ENCODE measurements around the gene ITPKC. TPM values are rescaled to one million over a fixed set of nuclear protein-coding genes. Genes with fewer than 3 reads are reported as not detected.
A peak's percentile ranks its signal among the peaks of the same experiment; 100 is the strongest.

ITPKC gene
- total and polyA plus RNA-seq, 2 of the 13 experiments (the other 11 are each of a cell fraction or from before 2014, with no cell fraction given): 6.9 to 11.2 TPM

DNA sequence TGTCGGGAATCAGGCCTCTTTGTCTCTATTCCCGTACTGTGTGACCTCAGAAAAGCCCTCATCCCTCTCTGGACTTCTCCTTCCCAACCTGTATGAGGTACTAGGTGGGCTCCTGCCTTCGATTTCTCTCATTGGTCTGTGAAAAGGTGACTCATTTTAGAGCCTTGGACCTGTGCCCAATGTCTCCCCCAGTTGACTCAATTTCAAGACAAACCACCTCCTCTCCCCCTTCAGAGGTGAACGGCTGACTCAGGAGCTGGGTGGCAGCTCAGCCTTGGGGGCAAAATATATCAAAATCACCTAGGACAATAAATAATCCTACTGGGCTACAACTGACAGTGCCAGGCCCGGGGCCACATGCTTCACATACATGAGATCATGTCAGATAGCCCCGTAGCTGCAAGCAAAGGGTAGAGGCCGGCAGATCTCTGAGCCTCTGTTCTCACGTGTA is 856 bp upstream of the ITPKC start:
- Histone ChIP-seq H3K9me3 (ENCODE audit: low read length) (no peaks in the 10 kb centered on the region), H3K27ac (ENCODE audit: extremely low read length, insufficient read depth, low read length) (peak overlapping the region; percentile 95), H3K4me1 (ENCODE audit: insufficient read depth, low read length) (peaks cover 37% of the 10 kb centered on the region), H3K79me2 (ENCODE audit: insufficient read depth, low read length) (peaks cover 38% of the 10 kb centered on the region), H3K36me3 (replicated peaks in 1 of 2; ENCODE audit: control insufficient read depth in 1 of 2, insufficient read depth in 2 of 2, low read length in 2 of 2) (no peaks in the 10 kb centered on the region), H3K4me2 (ENCODE audit: low read depth, low read length) (peak overlapping the region; percentile 94), H3K9ac (ENCODE audit: insufficient read depth, low read depth, low read length) (peak overlapping the region; percentile 96), H4K20me1 (ENCODE audit: insufficient read depth, low read length) (0 out of 2 replicates have a peak, but pooled peaks cover 4% of the 10 kb centered on the region), H3K4me3 (replicated peaks in 1 of 3; ENCODE audit: insufficient read depth in 1 of 3, low read depth in 2 of 3, low read length in 3 of 3) (peak overlapping the region; percentile 90 to 99 (median 92)), H2AFZ (ENCODE audit: low read length) (no peak overlapping the region), H3K27me3 (ENCODE audit: control insufficient read depth in 1 of 2, insufficient read depth in 2 of 2, low read length in 2 of 2) (no peaks in the 10 kb centered on the region; a peak in 1 of 5 replicates)
- WGBS (ENCODE audit: low lambda C conversion rate): 1% methylated on average over 7 of the region's 8 CpGs
- intact Hi-C loops (cut with micrococcal nuclease; ENCODE audit: unreplicated experiment): loop anchor here (5.0 kb wide), 1 partner anchor 91 kb away; no protein-coding TSS in a partner anchor
- ChIA-PET CTCF (ENCODE audit: low intra/inter-chr PET ratio, low total read pairs) (no interaction called here), POLR2A (interaction anchor here (1.4 to 2.4 kb wide), 6 partner anchors 34 to 83 kb away, joined by 4 to 30 read pairs (median 12); partner anchors contain the start of genes ACTMAP, EGLN2, RAB4B and SNRPA)
- in situ Hi-C loops (cut with HindIII; ENCODE audit: extremely low pct_ligation_motif_present, low pct_unique_long_range_greater_than_20kb): loop anchor here (5.0 kb wide), 1 partner anchor 36 kb away; the partner anchor contains the start of genes ACTMAP and SNRPA
- ATAC-seq (no peak), DNase-seq (ENCODE audit: low spot score) (no peak), FAIRE-seq (peak; percentile 21)
- no TSS peak for BruUV-seq (replicated peaks)
- TF ChIP-seq NFIB (CRISPR knock-in tag; IDR thresholded peaks at IDR 0.05; ENCODE audit: borderline replicate concordance) (0 out of 2 replicates have a peak, but pooled peaks have one; percentile 27), EED (CRISPR knock-in tag; IDR thresholded peaks at IDR 0.05) (no peak), HDAC1 (CRISPR knock-in tag; IDR thresholded peaks at IDR 0.05) (peak; percentile 0; the same call in 1 of the 2 replicates), ZNF614 (CRISPR knock-in tag; IDR thresholded peaks at IDR 0.05; ENCODE audit: borderline replicate concordance) (no peak), ZNF296 (CRISPR knock-in tag; conservative IDR thresholded peaks at IDR 0.05) (no peak), MAFG (CRISPR knock-in tag; IDR thresholded peaks at IDR 0.05) (no peak), ZNF878 (CRISPR knock-in tag; IDR thresholded peaks at IDR 0.05) (no peak), ZNF768 (CRISPR knock-in tag; IDR thresholded peaks at IDR 0.05) (peak; percentile 82; the same call in 1 of the 2 replicates)
- TF ChIP-seq, protein P1, sequence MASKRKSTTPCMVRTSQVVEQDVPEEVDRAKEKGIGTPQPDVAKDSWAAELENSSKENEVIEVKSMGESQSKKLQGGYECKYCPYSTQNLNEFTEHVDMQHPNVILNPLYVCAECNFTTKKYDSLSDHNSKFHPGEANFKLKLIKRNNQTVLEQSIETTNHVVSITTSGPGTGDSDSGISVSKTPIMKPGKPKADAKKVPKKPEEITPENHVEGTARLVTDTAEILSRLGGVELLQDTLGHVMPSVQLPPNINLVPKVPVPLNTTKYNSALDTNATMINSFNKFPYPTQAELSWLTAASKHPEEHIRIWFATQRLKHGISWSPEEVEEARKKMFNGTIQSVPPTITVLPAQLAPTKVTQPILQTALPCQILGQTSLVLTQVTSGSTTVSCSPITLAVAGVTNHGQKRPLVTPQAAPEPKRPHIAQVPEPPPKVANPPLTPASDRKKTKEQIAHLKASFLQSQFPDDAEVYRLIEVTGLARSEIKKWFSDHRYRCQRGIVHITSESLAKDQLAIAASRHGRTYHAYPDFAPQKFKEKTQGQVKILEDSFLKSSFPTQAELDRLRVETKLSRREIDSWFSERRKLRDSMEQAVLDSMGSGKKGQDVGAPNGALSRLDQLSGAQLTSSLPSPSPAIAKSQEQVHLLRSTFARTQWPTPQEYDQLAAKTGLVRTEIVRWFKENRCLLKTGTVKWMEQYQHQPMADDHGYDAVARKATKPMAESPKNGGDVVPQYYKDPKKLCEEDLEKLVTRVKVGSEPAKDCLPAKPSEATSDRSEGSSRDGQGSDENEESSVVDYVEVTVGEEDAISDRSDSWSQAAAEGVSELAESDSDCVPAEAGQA (IDR thresholded peaks at IDR 0.05; ENCODE audit: low read depth): no peak
- TF ChIP-seq, protein P1 (CRISPR knock-in tag; IDR thresholded peaks at IDR 0.05; ENCODE audit: borderline replicate concordance): no peak

All from HepG2 (cell line).